B cell (primary cell): Measurements from ENCODE around the gene GALNT10.

ENCODE experiments used
- CTCF ChIP-seq: fragments of 200-600 bp; IDR thresholded peaks from one replicate; pipeline ENCODE4 v1.8.0; 2022; ENCODE audit warnings: antibody characterized with exemption, mild to moderate bottlenecking
- EZH2 ChIP-seq: IDR thresholded peaks from 2 replicates; pipeline ENCODE4 v1.6.1; 2012; ENCODE audit warnings: borderline replicate concordance, low read depth, mild to moderate bottlenecking, moderate library complexity, low read length; ENCODE audit not compliant: insufficient read depth, poor library complexity, severe bottlenecking

GRCh38 chr5:154146409-154146808 is 44.1 kb upstream of the GALNT10 start:
- TF ChIP-seq CTCF (no peak), EZH2 (no peak)
